ENCODE results near the gene BCR.

BCR gene

DNA sequence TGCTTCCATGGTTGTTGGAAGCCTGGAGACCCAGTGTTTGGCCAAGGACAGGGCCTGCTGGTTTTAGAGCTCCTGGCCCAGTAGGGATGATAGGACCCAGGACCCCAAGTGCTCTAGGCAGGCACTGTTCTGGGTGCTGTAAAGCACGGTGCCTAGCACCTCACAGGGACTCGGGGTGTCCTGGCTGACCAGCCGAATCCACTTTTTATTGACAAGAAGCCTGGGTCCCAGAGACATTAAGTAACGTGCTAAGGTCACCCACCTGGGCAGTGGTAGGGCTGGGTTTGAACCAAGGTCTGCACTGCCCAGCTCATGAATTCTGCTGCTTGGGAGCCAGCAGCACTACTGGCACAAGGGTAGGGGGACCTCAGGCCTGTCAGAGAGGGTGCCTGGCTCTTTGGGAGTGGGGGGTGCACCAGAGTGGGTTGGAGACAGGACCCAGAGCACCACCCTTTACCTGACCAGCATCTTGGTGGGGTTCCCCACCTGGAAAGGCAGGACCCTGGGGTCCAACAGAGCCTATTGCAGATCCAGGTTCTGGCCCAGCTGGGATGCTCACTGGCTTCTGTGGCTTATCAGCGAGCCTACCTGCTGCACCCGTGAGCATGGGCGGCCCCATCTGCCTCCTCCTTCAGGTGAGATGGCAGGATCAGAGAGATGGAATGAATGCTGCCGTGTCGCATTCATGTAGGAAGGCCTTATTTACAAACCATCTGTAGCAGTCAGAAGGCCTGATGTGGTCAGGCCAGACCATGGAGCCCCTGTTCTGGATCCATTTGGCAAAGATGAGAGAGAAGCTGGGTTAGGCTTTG is 52.0 kb downstream of the BCR start:
- Histone ChIP-seq H3K36me3 (ENCODE audit: control insufficient read depth, low read depth, low read length) (no peaks in the 10 kb centered on the region), H3K27me3 (ENCODE audit: control insufficient read depth, insufficient read depth, low read length) (no peaks in the 10 kb centered on the region), H3K9me3 (ENCODE audit: control insufficient read depth, low read depth, low read length) (no peaks in the 10 kb centered on the region), H3K27ac (ENCODE audit: low read length) (no peak overlapping the region), H3K9ac (ENCODE audit: low read length) (no peak overlapping the region), H3K4me3 (ENCODE audit: low read length) (no peak overlapping the region), H3K4me1 (ENCODE audit: control insufficient read depth, low read depth, low read length) (peaks cover 48% of the 10 kb centered on the region)

DNA sequence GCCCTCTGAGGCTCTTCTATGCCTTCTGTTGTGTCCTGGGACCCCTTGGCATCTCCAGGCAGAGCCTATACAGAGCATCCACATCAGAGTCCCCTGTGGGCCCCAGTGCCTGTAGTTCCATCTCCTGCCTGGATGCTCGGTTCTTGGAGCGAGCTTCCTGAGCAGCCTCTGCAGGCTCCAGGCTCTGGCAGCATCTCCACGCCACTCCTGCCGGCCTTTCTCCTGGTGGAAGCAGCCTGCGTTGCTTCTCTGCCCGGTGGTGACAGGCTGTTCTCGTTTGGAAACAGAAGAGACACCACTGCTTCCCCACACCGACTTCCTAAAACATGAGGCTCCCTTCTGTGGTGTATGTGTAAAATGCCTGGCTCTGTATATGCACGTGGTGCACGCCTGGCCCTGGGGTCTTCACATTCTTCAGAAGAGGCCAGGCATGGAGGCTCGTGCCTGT is 52.8 kb downstream of the BCR start:
- no peak overlapping the region for H3K9ac ChIP-seq (ENCODE audit: low read length)
- H3K4me1 ChIP-seq (ENCODE audit: control insufficient read depth, low read depth, low read length), result peaks cover 53% of the 10 kb centered on the region
- no peak overlapping the region for H3K27ac ChIP-seq (ENCODE audit: low read length)
- H3K4me3 ChIP-seq (ENCODE audit: low read length), result no peak overlapping the region
- no peaks in the 10 kb centered on the region for H3K27me3 ChIP-seq (ENCODE audit: control insufficient read depth, insufficient read depth, low read length)
- H3K9me3 ChIP-seq (ENCODE audit: control insufficient read depth, low read depth, low read length), result no peaks in the 10 kb centered on the region
- no peaks in the 10 kb centered on the region for H3K36me3 ChIP-seq (ENCODE audit: control insufficient read depth, low read depth, low read length)

DNA sequence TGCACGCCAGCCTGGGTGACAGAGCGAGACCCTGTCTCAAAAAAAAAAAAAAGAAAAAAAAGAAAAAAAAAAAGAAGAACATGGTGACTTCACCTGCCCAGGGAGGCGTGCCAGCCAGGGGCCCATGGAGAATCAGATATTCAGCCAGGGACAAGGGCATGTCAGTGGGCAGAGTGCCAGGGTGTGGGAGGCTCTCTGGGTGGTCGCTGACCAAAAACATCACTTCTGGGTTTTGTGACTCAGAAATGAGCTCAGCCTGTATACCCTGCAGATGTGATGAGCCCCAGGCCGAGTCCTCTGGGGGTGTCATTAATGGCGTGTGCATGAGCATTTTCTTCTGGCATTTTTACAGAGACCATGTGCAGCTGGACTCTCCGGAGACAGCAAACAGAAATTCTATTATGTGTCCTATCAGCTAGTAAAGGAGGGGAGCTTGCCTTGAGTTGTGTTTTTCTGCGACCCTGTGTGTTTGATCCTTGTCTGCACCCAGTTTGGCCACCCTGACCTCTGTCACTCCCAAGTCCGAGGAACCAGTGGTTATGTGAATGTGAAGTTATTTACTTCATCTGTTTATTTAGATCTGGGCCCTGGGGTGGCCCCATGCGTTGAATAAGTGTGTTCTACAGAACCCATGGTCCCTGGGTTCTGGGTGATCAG is 53.6 kb downstream of the BCR start:
- Histone ChIP-seq H3K9ac (ENCODE audit: low read length) (no peak overlapping the region), H3K36me3 (ENCODE audit: control insufficient read depth, low read depth, low read length) (no peaks in the 10 kb centered on the region), H3K4me3 (ENCODE audit: low read length) (no peak overlapping the region), H3K9me3 (ENCODE audit: control insufficient read depth, low read depth, low read length) (no peaks in the 10 kb centered on the region), H3K27ac (ENCODE audit: low read length) (no peak overlapping the region), H3K4me1 (ENCODE audit: control insufficient read depth, low read depth, low read length) (peaks cover 53% of the 10 kb centered on the region), H3K27me3 (ENCODE audit: control insufficient read depth, insufficient read depth, low read length) (no peaks in the 10 kb centered on the region)

DNA sequence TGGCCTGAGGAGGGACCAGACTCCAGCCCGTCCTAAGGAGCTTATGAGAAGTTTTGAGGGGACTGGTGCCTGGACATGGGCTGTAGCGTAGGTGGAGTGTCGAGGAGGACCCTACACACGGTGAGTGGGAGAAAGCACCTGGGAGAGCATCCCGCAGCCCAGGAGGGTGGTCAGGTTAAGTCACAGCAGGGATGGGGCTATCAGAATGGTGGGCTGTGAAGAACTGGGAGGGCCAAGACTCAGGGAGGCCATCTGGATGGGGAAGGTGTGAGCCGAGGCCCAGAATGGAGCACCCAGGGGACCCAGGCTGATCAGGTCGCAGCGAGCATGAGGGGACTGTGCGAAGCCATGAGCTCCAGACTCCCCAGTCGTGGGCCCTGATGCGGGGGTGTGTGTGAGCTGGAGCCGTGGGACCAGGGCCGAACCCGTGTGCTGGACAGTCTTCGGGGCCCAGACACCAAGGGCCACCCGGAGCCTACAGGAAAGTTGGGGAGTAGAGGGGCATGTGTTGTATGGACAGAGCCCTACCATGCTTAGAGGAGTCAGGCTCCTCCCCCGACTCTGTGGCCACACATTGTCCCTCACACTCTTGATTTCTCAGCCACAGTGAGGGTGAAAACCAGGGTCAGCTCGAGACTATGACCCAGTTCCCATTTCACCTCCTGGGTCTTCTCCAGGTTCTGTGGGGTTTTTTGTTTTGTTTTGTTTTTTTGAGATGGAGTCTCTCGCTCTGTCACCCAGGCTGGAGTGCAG is 54.3 kb downstream of the BCR start:
- Histone ChIP-seq H3K27ac (ENCODE audit: low read length) (no peak overlapping the region), H3K4me1 (ENCODE audit: control insufficient read depth, low read depth, low read length) (peaks cover 48% of the 10 kb centered on the region), H3K9me3 (ENCODE audit: control insufficient read depth, low read depth, low read length) (no peaks in the 10 kb centered on the region), H3K27me3 (ENCODE audit: control insufficient read depth, insufficient read depth, low read length) (no peaks in the 10 kb centered on the region), H3K4me3 (ENCODE audit: low read length) (no peak overlapping the region), H3K9ac (ENCODE audit: low read length) (no peak overlapping the region), H3K36me3 (ENCODE audit: control insufficient read depth, low read depth, low read length) (no peaks in the 10 kb centered on the region)

DNA sequence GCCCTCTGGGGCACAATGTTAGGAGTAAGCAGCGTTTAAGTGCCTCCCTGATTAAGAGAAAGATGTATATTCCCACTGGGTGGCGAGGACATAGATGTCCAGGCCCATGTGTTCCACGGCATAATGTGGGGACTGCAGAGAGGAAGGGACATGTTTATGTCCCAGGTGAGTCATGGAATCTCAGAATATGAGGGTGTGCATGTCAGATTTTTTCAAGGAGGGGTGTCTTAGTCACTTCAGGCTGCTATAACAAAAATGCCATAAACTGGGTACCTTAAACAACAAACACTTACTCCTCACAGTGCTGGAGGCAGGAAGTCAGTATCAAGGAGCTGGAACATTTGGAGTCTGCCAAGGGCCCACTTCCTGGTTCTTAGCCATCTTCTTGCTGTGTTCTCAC is 55.1 kb downstream of the BCR start:
- peaks cover 40% of the 10 kb centered on the region for H3K4me1 ChIP-seq (ENCODE audit: control insufficient read depth, low read depth, low read length)
- H3K4me3 ChIP-seq (ENCODE audit: low read length), result no peak overlapping the region
- no peaks in the 10 kb centered on the region for H3K27me3 ChIP-seq (ENCODE audit: control insufficient read depth, insufficient read depth, low read length)
- no peaks in the 10 kb centered on the region for H3K9me3 ChIP-seq (ENCODE audit: control insufficient read depth, low read depth, low read length)
- H3K36me3 ChIP-seq (ENCODE audit: control insufficient read depth, low read depth, low read length), result no peaks in the 10 kb centered on the region
- H3K9ac ChIP-seq (ENCODE audit: low read length), result no peak overlapping the region
- no peak overlapping the region for H3K27ac ChIP-seq (ENCODE audit: low read length)

DNA sequence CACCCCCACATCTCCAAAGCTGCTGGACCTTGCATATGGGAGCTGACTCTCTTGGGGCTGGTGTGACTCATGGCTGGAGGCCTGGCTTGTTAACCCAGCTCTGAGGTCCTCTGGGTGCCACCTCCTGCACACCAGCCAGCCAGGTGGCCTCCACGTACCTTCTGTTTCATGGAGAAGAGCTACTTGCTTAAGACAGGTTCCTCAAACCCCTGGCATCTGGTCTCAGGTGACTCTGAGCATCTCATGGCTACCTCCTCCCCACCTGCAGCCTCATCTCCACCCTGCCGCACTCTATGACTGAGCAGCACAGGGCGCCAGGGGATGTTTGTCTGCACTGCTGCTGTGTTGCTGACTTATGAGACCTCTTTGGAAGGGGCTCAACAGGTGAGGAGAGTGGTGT is 55.7 kb downstream of the BCR start:
- no peak overlapping the region for H3K9ac ChIP-seq (ENCODE audit: low read length)
- no peak overlapping the region for H3K27ac ChIP-seq (ENCODE audit: low read length)
- peaks cover 38% of the 10 kb centered on the region for H3K4me1 ChIP-seq (ENCODE audit: control insufficient read depth, low read depth, low read length)
- no peaks in the 10 kb centered on the region for H3K27me3 ChIP-seq (ENCODE audit: control insufficient read depth, insufficient read depth, low read length)
- no peak overlapping the region for H3K4me3 ChIP-seq (ENCODE audit: low read length)
- H3K36me3 ChIP-seq (ENCODE audit: control insufficient read depth, low read depth, low read length), result no peaks in the 10 kb centered on the region
- no peaks in the 10 kb centered on the region for H3K9me3 ChIP-seq (ENCODE audit: control insufficient read depth, low read depth, low read length)

DNA sequence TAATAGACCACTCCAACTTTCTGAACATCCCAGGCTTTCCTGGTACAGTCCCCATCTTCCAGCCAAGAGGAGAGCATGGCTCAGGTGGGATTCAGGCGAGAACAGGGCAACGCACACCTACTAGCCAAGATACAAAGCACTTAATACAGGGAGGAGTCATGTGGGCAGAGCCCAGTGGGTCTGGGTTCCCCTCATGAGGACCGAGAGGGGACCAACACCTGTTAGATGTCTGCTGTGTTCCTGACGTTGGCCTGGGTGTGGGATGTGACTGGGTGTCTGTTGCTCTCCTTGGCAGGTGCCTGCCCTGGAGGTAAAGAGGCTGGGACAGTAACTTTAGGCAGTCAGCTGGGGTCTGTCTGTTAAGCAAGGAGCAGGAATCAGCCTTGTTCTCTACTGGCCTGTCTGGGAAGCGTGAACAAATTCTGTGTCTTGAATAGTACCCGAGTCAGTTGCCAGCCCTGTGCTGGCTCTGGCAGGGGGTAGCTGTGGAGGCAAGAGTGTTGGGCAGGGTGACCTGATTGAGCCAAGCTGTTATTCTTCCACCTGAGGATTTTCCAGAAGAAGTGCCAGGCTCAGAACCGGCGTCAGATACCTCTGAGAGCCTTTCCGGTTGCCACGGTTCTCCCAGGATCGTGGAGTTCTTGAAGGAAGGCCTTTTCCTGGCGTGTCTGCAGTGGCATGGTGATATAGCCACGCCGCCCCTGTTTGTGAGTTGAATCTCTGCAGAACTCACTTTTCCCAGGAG is 56.3 kb downstream of the BCR start:
- Histone ChIP-seq H3K27ac (ENCODE audit: low read length) (no peak overlapping the region), H3K9ac (ENCODE audit: low read length) (no peak overlapping the region), H3K27me3 (ENCODE audit: control insufficient read depth, insufficient read depth, low read length) (no peaks in the 10 kb centered on the region), H3K9me3 (ENCODE audit: control insufficient read depth, low read depth, low read length) (no peaks in the 10 kb centered on the region), H3K4me3 (ENCODE audit: low read length) (no peak overlapping the region), H3K36me3 (ENCODE audit: control insufficient read depth, low read depth, low read length) (no peaks in the 10 kb centered on the region), H3K4me1 (ENCODE audit: control insufficient read depth, low read depth, low read length) (peaks cover 40% of the 10 kb centered on the region)

DNA sequence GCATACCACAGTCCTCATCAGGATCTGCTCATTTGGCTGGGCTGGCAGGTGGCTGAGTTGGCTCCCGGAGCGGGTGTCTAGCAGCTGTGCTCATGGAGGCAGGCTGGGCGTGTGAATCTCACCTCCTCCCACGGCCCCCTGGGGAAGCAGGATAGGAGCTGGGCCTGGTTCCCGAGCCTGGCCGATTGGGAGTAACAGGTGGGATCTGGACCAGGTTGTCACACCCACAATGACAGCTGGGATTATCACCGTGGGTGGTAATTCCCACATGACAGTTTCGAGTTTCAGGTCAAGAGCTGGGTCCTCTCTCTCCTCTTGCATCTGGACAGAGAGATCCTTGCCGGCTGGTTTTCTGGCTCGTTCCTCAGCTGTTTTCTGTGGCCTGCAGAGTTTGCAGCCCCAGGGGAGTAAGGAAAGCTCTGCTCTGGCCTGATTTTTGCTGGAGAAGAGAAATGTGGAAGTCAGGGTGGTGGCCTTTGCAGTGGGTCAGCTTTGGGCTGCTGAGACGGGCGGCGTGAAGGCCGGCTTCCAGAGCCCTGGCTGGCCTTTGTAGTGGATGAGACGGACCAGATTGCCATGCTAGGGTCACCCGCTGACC is 57.0 kb downstream of the BCR start:
- peaks cover 41% of the 10 kb centered on the region for H3K4me1 ChIP-seq (ENCODE audit: control insufficient read depth, low read depth, low read length)
- no peaks in the 10 kb centered on the region for H3K36me3 ChIP-seq (ENCODE audit: control insufficient read depth, low read depth, low read length)
- H3K9ac ChIP-seq (ENCODE audit: low read length), result no peak overlapping the region
- no peak overlapping the region for H3K27ac ChIP-seq (ENCODE audit: low read length)
- no peaks in the 10 kb centered on the region for H3K9me3 ChIP-seq (ENCODE audit: control insufficient read depth, low read depth, low read length)
- H3K4me3 ChIP-seq (ENCODE audit: low read length), result no peak overlapping the region
- H3K27me3 ChIP-seq (ENCODE audit: control insufficient read depth, insufficient read depth, low read length), result no peaks in the 10 kb centered on the region

DNA sequence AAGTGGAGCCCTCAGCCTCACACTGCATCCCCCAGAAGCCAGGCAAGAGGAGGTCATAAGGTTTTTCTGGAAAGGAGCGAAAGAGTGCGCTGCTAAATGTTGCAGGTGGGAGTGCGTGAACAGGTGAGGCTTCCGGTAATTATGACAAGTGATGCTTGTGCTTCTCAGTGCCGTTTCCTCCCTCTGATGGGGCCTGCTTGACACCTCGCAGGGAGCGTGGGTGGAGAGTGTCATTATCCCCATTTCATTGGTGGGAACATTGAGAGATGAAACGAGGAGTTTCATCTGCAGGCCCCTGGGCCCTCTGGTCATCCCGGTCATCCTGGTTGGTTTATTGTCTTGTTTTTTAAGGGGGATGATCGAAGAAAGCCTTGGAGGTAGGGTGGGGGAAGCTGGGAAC is 57.5 kb downstream of the BCR start:
- Histone ChIP-seq H3K36me3 (ENCODE audit: control insufficient read depth, low read depth, low read length) (no peaks in the 10 kb centered on the region), H3K9ac (ENCODE audit: low read length) (no peak overlapping the region), H3K27ac (ENCODE audit: low read length) (no peak overlapping the region), H3K9me3 (ENCODE audit: control insufficient read depth, low read depth, low read length) (no peaks in the 10 kb centered on the region), H3K4me1 (ENCODE audit: control insufficient read depth, low read depth, low read length) (peaks cover 39% of the 10 kb centered on the region), H3K27me3 (ENCODE audit: control insufficient read depth, insufficient read depth, low read length) (no peaks in the 10 kb centered on the region), H3K4me3 (ENCODE audit: low read length) (no peak overlapping the region)

DNA sequence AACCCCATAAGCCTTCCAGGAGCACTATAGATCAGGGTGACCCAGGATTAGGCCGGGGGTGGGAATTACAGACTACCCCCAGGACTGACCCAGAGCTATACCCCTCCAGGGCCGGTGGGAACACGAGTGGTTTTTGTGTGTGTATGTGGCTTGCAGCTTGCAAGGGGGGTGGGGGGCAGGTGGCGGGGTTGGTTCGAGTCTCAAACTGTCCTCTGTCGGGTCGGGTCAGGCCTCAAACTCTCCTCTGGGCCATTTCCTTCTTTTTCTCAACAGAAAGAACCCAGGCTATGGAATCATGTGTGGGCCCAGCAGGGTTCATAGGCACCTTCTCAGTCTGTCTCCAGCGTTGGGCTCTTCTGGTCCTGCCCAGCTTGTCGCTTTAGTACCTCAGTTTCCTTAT is 58.4 kb downstream of the BCR start:
- Histone ChIP-seq H3K36me3 (ENCODE audit: control insufficient read depth, low read depth, low read length) (no peaks in the 10 kb centered on the region), H3K4me3 (ENCODE audit: low read length) (no peak overlapping the region), H3K9me3 (ENCODE audit: control insufficient read depth, low read depth, low read length) (no peaks in the 10 kb centered on the region), H3K4me1 (ENCODE audit: control insufficient read depth, low read depth, low read length) (peaks cover 45% of the 10 kb centered on the region), H3K9ac (ENCODE audit: low read length) (no peak overlapping the region), H3K27me3 (ENCODE audit: control insufficient read depth, insufficient read depth, low read length) (no peaks in the 10 kb centered on the region), H3K27ac (ENCODE audit: low read length) (no peak overlapping the region)

DNA sequence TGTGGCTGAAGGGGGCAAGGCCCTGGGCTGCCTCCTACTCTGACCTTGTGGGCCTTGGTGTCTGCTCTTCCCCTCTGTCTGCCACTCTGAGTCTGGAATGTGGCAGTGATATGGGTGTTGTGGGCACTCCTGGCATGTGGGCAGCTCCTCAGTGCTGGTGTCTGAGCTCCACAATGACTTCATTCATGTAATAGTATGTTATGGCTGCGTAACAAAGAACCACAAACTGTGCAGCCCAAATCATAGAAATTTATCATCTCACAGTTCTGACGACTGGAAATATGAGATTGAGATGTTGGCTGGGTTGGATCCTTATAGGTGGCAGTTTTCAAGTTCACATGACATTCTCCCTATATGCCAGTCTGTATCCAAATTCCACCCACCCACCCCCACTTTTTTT is 59.1 kb downstream of the BCR start:
- Histone ChIP-seq H3K4me1 (ENCODE audit: control insufficient read depth, low read depth, low read length) (peaks cover 48% of the 10 kb centered on the region), H3K36me3 (ENCODE audit: control insufficient read depth, low read depth, low read length) (no peaks in the 10 kb centered on the region), H3K9me3 (ENCODE audit: control insufficient read depth, low read depth, low read length) (no peaks in the 10 kb centered on the region), H3K27me3 (ENCODE audit: control insufficient read depth, insufficient read depth, low read length) (no peaks in the 10 kb centered on the region), H3K9ac (ENCODE audit: low read length) (no peak overlapping the region), H3K4me3 (ENCODE audit: low read length) (no peak overlapping the region), H3K27ac (ENCODE audit: low read length) (no peak overlapping the region)

Measured in iPS-18a (cell line).